Nephron (organoid): Measurements from ENCODE around the gene NTRK3.

Experiments
- H3K27ac Mint-ChIP-seq, 3 experiments: 2 replicates each; pipeline ENCODE4 v1.8.0; 2020; ENCODE audit warnings: mixed read lengths in 3 of 3, mild to moderate bottlenecking in 2 of 3, moderate library complexity in 1 of 3
- H3K27me3 Mint-ChIP-seq: 2 replicates; pipeline ENCODE4 v1.8.0; 2021; ENCODE audit warnings: low read depth, mild to moderate bottlenecking, moderate library complexity, mixed read lengths
- H3K36me3 Mint-ChIP-seq: 2 replicates; pipeline ENCODE4 v1.8.0; 2020; ENCODE audit warnings: low read depth, mixed read lengths
- H3K4me1 Mint-ChIP-seq: 2 replicates; pipeline ENCODE4 v1.8.0; 2020; ENCODE audit warnings: mixed read lengths
- H3K4me3 Mint-ChIP-seq, 3 experiments: 2 replicates each; pipeline ENCODE4 v1.8.0; 2020; ENCODE audit warnings: mild to moderate bottlenecking in 3 of 3, mixed read lengths in 3 of 3, moderate library complexity in 2 of 3
- H3K9me3 Mint-ChIP-seq: 2 replicates; pipeline ENCODE4 v1.8.0; 2020; ENCODE audit warnings: mixed read lengths
- TF ChIP-seq, protein P1 (sequence below), 3 experiments: fragments of 200-600 bp; sonication (generic); IDR thresholded peaks; one replicate each; pipeline ENCODE4 v1.5.0; 2021; ENCODE audit warnings: antibody characterized with exemption in 3 of 3; ENCODE audit not compliant: unreplicated experiment in 3 of 3

The NTRK3 gene

DNA sequence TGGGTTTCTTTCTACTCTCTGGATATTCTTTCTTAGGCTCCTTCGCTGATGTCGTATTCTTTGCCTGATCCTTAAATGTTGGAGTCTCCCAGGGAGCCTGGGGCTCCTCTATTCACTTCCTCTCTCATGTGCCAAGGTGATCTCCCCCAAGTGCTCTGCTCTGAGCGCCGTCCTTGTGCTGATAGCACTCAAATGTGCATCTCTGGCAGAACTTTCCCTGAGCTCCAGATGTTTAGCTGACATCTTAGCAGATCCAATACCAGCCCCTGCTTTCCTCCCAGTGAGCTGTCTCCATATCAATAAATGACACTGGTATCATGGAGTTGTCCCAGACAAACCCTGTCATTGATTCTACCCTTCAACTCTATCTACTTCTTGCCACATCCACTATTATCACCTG, 62.4 kb downstream of the NTRK3 start:
- peaks cover 18% of the 10 kb centered on the region for H3K27me3 Mint-ChIP-seq
- TF ChIP-seq, protein P1, sequence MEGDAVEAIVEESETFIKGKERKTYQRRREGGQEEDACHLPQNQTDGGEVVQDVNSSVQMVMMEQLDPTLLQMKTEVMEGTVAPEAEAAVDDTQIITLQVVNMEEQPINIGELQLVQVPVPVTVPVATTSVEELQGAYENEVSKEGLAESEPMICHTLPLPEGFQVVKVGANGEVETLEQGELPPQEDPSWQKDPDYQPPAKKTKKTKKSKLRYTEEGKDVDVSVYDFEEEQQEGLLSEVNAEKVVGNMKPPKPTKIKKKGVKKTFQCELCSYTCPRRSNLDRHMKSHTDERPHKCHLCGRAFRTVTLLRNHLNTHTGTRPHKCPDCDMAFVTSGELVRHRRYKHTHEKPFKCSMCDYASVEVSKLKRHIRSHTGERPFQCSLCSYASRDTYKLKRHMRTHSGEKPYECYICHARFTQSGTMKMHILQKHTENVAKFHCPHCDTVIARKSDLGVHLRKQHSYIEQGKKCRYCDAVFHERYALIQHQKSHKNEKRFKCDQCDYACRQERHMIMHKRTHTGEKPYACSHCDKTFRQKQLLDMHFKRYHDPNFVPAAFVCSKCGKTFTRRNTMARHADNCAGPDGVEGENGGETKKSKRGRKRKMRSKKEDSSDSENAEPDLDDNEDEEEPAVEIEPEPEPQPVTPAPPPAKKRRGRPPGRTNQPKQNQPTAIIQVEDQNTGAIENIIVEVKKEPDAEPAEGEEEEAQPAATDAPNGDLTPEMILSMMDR (IDR thresholded peaks at IDR 0.05; ENCODE audit: unreplicated experiment in 3 of 3), result no peak
- no peak overlapping the region for H3K4me3 Mint-ChIP-seq
- H3K36me3 Mint-ChIP-seq, result no peaks in the 10 kb centered on the region
- H3K27ac Mint-ChIP-seq, result no peak overlapping the region
- H3K9me3 Mint-ChIP-seq, result no peaks in the 10 kb centered on the region
- no peaks in the 10 kb centered on the region for H3K4me1 Mint-ChIP-seq

DNA sequence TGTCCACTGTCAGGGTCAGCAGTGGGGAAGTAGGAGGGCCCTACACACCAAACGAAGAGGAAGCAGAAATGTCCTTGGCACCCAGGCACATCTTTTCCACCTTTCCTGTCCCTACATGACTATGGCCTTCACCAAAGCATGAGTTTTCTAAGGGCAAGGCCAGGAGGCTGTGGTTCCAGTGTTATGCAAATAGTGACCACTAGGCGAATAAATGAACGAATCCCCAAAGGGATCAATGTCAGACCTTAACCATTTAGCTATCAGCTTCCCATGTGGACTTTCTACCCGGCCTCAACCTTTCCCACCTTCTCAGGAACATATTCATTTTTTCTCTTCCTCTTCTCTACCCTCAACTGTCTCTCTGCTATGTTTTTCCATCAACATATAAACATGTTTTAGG, 63.1 kb downstream of the NTRK3 start:
- Mint-ChIP-seq H3K9me3 (no peaks in the 10 kb centered on the region), H3K27me3 (peaks cover 14% of the 10 kb centered on the region), H3K4me3 (no peak overlapping the region), H3K4me1 (no peaks in the 10 kb centered on the region), H3K27ac (no peak overlapping the region), H3K36me3 (no peaks in the 10 kb centered on the region)
- TF ChIP-seq, protein P1 (IDR thresholded peaks at IDR 0.05; ENCODE audit: unreplicated experiment in 3 of 3), result no peak

DNA sequence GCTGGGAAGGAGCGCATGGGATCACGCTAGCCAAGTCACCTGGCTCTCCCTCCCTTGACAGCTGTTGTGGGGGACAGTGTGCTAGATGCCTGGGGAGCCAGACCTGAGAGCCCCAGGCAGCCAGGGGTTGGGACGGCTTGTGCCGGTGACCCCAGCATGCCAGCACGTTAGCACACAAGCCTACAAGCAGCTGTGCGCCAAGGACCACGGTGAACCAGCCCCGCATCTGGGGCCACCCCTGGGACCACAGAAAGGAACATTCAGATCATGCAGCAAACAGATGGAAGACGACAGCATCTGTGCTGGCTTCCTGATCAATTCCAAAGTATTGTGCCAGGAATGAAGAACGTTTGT, 64.8 kb downstream of the NTRK3 start:
- TF ChIP-seq, protein P1 (IDR thresholded peaks at IDR 0.05; ENCODE audit: unreplicated experiment in 3 of 3), result no peak
- no peaks in the 10 kb centered on the region for H3K9me3 Mint-ChIP-seq
- no peaks in the 10 kb centered on the region for H3K4me1 Mint-ChIP-seq
- H3K4me3 Mint-ChIP-seq, result no peak overlapping the region
- H3K27ac Mint-ChIP-seq, result no peak overlapping the region
- peaks cover 10% of the 10 kb centered on the region for H3K27me3 Mint-ChIP-seq
- no peaks in the 10 kb centered on the region for H3K36me3 Mint-ChIP-seq

DNA sequence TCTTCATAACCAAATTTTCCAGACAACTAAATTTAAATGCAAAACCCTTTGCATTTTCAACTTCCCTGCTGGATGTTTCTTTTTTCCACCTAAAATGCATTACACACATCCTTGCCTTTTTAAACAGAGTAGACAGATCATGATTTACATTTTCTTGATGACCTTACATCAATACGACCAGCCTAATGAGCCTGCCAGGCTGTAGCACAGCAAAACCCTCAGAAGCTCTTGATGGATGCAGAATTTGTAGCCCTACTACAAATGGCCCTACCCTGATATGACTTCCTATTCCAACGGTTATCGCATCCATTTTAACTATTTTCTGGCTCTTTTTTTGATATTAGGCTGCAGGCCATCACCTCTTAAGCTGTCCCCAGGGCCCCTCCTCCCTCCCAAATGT, 66.3 kb downstream of the NTRK3 start:
- Mint-ChIP-seq H3K4me1 (no peaks in the 10 kb centered on the region), H3K27ac (no peak overlapping the region), H3K4me3 (no peak overlapping the region), H3K9me3 (no peaks in the 10 kb centered on the region), H3K27me3 (peaks cover 10% of the 10 kb centered on the region), H3K36me3 (no peaks in the 10 kb centered on the region)
- TF ChIP-seq, protein P1 (IDR thresholded peaks at IDR 0.05; ENCODE audit: unreplicated experiment in 3 of 3), result no peak

DNA sequence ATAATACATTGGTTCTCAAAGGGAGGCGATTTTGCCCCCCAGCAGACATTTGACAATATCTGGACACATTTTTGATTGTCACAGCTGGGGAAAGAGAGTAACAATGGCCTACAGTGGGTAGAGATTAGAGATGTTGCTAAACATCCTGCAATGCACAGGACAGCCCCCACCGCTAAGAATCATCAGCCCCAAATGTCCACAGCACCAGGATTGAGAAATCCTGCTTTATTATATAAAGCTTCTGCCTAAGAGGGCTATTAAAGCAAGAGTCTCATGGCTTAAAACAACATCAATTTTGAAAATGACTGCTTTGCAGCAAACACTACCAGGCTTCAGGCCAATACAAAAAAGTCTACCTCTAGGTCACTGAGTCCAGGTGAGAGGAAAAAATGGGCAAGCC, 68.2 kb downstream of the NTRK3 start:
- Mint-ChIP-seq H3K9me3 (no peaks in the 10 kb centered on the region), H3K36me3 (no peaks in the 10 kb centered on the region), H3K27ac (no peak overlapping the region)

DNA sequence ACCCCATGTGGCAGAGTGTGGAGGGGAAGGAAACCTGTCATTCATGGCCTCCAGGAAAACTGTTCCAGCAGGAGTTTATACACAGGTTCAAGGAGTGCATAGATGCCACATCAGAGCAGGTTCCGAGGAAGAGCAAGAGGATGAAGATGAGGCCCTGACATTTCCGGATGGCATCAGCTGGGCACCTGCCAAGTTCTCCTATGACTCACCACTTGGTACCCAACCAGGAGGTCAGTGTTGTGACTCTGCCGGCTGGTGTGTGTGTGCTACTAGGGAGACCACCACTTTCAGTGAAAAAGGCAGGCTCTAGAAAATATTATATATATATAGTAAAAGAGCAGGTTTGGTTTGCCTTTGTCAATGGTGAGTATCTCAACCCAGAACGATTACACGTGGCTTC, 69.3 kb downstream of the NTRK3 start:
- Mint-ChIP-seq H3K4me1 (no peaks in the 10 kb centered on the region), H3K9me3 (no peaks in the 10 kb centered on the region), H3K4me3 (no peak overlapping the region), H3K36me3 (no peaks in the 10 kb centered on the region), H3K27ac (no peak overlapping the region), H3K27me3 (peaks cover 21% of the 10 kb centered on the region)
- TF ChIP-seq, protein P1 (IDR thresholded peaks at IDR 0.05; ENCODE audit: unreplicated experiment in 3 of 3), result no peak

More for the DNA sequence above, 68.2 kb downstream of the NTRK3 start:
- Mint-ChIP-seq H3K27me3 (peaks cover 16% of the 10 kb centered on the region), H3K4me1 (no peaks in the 10 kb centered on the region), H3K4me3 (no peak overlapping the region)
- TF ChIP-seq, protein P1 (IDR thresholded peaks at IDR 0.05; ENCODE audit: unreplicated experiment in 3 of 3), result no peak
